NK-92 (cell line): ENCODE results near the gene LRIG3.
"Not testable (repeated sequence)": the region's sequence is repeated elsewhere in the genome, so short reads cannot be mapped to it uniquely, and the experiment has no call there.

Source experiments
- DNase-seq: peaks from one replicate; lab custom pipeline; 2025; ENCODE audit not compliant: unreplicated experiment; lab: John Stamatoyannopoulos, UW

The LRIG3 gene, protein sequence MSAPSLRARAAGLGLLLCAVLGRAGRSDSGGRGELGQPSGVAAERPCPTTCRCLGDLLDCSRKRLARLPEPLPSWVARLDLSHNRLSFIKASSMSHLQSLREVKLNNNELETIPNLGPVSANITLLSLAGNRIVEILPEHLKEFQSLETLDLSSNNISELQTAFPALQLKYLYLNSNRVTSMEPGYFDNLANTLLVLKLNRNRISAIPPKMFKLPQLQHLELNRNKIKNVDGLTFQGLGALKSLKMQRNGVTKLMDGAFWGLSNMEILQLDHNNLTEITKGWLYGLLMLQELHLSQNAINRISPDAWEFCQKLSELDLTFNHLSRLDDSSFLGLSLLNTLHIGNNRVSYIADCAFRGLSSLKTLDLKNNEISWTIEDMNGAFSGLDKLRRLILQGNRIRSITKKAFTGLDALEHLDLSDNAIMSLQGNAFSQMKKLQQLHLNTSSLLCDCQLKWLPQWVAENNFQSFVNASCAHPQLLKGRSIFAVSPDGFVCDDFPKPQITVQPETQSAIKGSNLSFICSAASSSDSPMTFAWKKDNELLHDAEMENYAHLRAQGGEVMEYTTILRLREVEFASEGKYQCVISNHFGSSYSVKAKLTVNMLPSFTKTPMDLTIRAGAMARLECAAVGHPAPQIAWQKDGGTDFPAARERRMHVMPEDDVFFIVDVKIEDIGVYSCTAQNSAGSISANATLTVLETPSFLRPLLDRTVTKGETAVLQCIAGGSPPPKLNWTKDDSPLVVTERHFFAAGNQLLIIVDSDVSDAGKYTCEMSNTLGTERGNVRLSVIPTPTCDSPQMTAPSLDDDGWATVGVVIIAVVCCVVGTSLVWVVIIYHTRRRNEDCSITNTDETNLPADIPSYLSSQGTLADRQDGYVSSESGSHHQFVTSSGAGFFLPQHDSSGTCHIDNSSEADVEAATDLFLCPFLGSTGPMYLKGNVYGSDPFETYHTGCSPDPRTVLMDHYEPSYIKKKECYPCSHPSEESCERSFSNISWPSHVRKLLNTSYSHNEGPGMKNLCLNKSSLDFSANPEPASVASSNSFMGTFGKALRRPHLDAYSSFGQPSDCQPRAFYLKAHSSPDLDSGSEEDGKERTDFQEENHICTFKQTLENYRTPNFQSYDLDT

DNA sequence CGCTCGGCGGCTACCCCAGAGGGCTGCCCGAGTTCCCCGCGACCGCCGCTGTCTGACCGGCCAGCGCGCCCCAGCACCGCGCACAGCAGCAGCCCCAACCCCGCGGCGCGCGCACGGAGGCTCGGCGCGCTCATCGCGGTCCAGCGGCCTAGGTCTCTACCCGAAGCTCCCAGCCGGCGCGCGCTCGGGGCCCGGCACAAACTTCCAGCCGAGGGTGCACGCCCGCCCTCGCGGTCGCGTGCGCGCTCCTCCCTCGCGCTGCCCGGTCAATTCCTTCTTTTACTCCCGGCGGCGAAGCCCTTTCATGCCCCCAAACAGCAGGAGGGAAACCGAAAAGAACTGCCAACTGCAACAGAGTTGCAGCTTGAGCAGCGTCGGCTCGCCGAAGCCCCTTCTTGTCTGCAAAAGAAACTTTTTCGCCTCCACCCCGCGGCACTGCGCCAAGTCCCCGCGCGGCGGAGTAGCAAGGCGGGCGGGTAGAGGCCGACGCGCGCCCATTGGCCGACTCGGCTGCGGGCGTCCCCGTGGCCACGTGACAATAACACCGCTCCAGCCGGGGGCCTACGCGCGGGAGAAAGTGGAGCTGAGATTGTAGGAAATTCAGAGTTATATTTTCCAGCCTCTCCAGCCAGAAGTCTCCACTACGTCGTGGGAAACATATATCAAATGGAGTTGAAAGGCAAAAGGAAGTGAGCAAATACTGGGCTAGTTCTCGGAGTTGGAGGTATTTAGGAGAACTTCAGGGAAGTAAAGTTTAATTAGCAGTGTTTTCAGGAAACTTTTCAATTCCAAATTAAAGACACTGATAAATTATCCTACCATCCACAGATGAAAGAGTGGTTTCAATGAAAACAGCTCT lies at the start of gene LRIG3:
TSS of gene LRIG3 (minus strand) at position 403 of the 859 bp plus-strand sequence. CDS start at position 134, 269 bp downstream.
- DNase-seq: no peak

DNA sequence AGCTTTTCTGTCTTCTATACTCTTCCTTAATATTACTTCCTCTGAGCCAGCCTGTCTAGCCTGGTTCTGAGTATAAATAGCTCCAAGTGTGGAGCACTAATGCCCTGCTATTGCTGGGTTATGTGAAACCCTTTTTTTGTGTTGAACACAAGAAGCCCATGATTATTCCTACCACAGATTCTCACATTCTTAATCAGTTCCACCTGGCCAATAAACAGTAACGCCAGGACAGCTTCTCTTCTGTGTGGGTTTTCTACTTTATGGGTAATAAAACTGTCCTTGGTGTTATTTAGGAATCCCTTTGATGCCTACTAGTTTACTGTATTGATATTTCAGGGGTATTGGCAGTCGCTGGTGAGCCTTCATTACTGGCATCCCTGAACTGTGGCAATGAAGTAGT lies 48.9 kb upstream of the LRIG3 start:
- no peak for DNase-seq

DNA sequence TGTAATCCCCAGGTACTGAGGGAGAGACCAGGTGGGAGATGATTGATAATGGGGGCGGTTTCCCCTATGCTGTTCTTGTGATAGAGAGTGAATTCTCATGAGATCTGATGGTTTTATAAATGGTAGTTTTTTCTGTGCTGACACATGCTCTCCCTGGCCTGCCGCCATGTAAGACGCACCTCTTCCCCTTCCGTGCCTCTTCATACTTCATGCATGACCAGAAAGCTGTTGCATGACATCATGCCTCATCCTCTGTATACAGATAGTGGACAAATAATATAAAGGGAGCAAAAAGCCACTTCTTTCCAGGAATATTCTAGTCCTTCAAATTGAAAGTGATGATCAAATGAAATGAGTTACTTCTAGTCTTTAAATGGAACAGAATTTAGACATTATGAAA lies 47.3 kb upstream of the LRIG3 start:
- DNase-seq: no peak

DNA sequence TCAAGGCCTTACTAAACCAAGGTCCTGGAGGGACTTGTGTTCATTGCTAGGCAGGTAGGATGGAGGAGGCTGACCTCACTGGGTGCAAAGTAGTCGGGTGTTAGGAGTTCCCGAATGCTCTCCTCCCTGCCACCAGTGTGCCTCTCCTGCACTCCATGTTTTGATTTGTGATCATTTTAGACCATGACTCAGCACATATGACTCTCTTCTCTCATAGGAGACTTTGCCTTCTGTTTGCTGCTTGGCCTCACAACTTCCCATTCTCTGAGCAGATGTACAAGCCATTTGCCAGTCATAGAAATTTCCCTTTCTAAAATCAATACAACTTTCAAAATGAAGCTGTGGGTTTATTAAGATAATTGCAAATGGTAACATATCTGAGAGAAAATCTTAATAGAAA lies 46.6 kb upstream of the LRIG3 start:
- DNase-seq: no peak

DNA sequence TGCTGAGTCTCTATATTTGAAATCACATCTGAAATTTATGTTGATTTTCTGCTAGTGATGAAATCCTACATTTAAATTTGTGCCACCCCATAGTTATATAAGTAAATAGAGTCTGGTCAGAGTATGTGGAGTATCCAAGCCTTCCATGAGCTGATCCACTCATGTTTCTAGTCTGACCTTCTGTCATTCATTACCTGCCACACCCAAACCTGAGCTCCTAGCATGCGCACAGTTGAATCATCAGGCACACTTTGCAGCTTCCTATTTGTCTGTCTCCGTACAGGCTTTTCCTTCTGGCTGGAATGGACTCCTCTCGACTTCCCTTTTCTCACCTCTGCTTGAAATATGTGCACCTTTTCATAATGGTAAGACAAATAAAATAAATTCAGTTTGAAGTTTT lies 45.3 kb upstream of the LRIG3 start:
- DNase-seq: no peak

DNA sequence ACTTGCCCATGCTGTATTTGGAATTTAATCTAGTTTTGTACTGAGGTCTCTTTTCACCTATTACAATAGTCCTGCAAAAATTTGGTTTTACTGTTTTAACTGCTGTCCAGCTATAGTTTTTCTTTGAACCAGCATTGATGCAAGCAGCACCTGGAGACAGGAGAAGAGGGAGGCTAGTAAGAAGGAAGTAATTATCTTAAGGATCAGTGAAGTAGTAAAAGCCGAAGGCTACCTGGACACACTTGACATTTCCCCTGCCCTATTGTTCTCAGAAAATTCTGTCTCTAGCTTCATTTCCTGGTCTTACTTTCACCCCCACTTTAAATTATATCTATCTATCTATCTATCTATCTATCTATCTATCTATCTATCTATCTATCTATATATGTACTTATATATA lies 43.5 kb upstream of the LRIG3 start:
- no peak for DNase-seq

DNA sequence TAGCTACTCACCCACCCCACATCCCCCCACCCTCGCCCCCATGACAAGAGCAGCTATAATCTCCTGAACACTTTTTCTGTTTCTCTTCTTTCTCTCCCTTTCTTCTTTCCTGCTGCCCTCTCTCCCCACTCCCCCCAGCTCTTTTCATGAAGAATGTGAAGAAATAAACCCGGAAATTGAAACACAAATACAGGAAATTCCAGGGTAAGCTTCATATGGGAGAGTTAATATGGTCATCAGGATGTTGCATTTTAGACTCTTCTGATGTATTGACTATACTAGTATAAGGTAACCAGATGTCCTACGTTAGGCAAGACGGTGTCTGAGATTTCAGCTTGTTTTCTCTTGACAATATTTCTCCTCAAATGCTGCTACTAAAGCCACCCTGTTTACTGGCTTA lies 41.6 kb upstream of the LRIG3 start:
- DNase-seq: no peak

DNA sequence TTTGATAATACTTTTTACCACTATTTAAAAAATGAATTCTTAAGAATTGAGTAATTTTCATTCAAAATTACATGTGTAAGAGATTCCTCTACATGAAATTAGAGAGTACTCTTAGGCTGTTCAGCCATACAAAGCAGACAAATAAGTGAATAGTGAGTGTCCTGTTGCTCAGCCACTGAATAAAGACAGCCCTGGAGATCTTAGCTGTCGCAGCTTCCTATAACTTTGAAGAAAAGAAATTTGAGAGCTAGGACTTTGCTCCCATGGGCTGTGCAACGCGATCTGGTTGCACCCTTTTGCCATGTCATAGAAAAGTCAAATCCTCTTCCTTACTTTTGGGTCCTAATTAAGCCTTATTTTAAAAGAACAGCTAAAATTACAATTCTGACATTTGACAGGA lies 40.9 kb upstream of the LRIG3 start:
- no peak for DNase-seq

DNA sequence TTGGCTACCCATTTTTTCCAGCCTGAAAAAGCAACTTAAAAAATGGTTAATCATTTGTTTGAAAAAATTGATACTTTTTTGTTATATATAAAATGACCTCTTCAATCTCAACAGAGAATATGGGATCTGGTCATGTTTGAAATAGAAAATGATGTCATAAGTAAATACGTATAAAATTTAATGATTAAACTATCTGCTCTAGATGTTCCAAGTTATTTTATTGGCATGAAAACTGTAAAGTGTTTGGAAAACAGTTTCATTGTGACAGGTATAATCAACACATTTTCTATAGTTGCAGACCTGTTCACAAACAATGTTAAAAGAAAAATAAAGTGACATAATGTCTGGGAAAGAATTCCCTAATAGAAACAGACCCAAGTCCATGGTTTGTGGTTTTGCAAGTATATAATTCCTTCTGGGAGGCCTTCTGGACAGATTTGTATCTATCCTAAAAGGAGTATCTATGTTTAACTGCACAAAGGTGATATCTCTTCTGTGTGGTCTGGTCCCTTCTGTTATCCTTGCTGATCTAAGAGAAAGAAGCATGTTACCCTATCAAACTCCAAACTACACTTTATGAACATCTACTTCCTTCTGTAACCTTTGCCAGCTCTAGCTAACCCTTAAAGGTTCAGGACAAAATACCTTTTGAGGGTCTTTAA lies 39.5 kb upstream of the LRIG3 start:
- DNase-seq: no peak

DNA sequence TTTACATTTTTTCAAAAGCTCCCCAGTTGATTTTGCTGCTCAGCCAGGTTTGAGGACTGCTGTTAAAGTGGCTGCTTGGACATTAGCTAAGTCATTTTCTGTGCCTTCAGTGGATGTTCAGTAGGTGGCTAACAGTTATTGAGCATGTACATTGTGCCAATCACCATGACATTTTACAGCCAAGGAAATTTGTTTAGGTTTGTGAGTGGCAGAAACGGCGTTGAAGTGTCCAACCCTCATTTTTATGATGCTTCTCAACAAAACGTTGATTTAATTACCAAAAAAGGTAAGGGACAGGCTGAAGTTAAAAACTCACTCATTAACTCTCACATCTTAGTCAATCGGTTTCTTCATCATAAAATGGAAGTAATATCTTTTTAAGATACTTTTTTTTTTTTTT lies 37.0 kb upstream of the LRIG3 start:
- DNase-seq: no peak

DNA sequence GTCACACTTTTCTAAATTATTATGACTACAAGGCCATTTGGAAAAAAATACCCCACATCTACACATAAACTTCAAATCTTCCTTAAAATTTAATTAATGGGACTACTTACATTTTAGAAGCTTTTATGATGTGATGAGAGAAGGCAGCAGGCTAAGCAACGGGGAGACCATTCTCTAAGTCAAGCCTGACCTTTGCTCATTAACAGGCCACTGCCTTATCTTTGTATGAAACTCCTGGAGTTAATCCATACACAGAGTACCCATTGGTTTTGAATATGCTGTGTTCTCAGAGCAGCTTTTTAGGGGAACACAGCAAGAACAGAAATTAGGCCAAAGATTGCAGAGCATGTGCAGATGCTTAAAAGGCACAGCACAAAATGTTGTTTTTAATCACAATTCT lies 35.5 kb upstream of the LRIG3 start:
- no peak for DNase-seq

DNA sequence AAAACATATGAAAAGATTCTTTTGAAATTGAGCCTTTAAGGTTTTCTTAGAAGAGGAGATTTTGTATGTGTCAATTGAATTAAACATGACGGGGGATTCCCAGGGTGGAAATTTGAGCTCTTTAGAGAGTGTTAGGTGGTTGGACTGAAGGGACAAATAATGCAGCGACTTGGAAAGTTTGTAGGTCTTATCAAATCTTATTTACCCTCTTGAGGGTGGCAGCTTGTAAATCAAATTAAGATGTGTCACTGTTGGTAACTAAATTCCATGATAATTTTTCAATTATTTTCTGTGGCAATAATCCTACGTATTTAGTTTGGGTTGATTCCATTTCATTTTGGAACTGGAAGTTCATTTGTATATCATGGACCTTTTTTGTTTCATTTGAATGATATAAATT lies 33.7 kb upstream of the LRIG3 start:
- DNase-seq: no peak

DNA sequence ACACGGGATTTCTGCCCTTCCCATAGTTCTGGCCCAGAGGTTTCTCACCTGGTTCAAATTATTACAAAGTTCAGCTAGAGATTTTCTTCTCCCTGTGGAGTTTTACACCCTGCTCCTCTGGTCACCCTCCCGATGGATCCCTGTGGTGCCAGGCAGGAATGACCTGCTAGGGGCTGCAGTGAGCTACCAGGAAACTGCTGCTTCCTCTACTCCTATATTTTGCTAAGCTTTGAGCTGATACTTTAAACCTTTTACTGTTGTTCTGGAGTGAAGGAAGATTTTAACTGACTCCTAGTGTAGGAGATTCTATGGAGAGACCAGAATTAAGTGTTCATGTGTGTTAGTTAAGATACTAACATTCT lies 30.4 kb upstream of the LRIG3 start:
- no peak for DNase-seq

DNA sequence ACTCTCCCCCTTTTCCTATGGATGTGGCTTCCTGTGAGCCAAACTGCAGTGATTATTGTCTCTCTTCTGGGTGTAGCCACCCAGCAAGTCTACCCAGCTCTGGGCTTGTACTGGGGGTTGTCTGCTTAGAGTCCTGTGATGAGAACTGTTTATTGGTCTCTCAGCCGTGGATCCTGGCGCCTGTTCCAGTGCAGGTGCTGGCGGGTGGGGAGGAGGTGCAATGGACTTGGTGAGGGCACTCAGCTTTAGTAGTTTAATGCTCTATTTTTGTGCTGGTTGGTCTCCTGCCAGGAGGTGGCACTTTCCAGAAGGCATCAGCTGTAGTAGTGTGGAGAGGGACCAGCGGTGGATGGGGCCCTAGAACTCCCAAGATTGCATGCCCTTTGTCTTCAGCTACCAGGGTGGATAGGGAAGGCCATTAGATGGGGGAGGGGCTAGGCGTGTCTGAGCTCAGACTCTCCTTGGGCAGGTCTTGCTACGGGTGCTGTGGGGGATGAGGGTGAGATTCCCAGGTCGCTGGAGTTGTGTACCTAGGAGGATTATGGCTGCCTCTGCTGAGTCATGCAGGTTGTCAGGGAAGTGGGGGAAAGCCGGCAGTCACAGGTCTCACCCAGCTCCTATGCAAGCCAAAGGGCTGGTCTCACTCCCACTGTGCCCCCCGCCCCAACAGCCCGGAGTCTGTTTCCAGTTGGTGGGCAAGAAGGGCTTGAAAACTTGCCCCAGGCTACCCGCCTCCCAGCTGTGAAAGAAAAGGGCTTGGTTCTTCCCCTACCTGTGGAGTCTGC lies 29.8 kb upstream of the LRIG3 start:
- not testable (repeated sequence) for DNase-seq

DNA sequence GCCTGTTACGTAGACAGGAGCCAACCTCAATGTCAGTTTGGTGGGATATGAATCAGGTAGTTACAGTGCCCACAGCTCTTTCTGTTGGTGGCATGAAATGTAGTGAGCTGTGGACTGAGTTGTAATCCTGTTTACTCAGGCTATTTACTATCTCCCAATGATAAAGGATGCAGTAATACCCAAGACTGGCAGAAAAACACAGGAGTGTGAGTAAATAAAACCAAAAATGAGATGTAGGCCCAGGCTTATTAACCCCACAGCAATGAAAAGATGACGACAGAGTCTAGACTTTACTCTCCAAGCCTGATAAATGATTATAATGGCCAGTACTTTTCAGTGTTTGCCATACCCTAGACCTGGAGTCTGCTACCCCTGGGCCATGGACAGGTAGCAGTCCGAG lies 22.8 kb upstream of the LRIG3 start:
- DNase-seq: no peak

DNA sequence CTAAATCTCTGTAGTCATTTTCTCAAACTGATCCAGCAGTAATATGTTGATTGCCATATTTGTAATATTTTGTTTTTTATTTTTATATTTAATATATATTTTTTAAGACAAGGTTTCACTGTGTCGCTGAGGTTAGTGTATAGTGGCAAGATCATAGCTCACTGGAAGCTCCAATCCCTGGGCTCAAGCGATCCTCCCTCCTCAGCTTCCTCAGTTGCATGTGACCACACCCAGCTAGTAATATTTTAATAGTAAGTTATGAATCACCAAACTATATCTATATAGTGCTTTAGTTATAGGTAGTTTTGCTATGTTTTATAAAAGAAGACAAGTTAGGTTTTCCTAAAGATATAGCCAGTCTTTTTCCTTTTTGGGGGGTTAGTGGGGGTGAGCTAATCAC lies 22.0 kb upstream of the LRIG3 start:
- no peak for DNase-seq

DNA sequence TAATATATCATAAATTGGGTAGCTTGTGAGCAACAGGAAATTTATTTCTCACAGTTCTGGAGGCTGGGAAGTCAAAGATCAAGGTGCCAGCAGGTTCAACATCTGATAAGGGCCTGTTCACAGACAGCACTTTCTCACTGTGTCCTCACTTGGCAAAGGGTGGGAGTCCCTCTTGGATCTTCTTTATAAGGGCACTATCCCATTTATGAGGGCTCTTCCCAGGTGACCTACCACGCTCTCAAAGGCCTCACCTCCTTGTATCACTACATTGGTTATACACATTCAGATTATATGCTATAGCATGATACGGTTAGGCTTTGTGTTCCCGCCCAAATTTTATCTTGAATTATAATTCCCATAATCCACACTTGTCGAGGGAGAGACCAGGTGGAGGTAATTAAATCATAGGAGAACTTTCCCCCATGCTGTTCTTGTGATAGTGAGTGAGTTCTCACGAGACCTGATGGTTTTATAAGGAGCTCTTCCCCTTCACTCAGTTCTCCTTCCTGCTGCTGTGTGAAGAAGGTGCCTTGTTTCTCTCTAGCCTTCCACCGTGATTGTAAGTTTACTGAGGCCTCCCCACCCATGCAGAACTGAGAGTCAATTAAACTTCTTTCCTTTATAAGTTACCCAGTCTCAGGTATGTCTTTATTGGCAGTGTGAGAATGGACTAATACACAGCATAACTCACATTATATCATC lies 19.2 kb upstream of the LRIG3 start:
- no peak for DNase-seq

DNA sequence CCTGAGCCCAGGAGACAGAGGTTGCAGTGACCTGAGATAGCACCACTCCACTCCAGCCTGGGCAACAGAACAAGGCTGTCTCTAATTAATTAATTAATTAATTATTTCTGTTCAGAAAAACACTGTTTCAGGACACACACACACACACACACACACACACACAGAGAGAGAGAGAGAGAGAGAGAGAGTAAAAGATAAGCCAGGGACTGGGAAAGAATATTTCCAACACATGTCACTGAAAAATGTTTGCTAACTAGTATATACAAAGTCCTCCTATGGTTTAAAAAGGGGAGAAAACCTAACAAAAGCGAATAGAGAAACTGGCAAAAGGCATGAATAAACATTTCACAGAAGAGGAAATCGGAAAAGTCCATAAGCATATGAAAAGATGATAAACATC lies 18.1 kb upstream of the LRIG3 start:
- DNase-seq: no peak

DNA sequence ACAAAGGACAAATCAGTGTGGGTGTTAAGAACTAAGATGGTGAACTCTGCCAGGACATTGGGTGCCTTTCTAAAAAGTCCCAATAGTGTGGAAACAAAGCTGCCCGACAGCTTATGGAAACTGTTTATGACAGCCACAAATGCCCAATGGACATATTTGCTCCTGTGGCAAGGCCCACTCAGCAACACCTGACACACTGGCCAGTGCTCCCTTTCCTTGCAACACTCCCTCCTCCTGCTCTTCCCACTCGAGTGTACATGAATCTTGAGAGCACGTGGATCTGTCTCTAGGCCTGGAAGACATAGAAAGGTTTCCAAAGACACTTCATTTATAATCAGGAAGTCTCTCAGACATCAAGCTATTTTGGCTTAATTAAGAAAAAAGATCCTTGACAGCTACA lies 14.2 kb upstream of the LRIG3 start:
- DNase-seq: no peak
